Gastroesophageal sphincter (tissue), 3 donors: Measurements from ENCODE around the gene BRD3.

Source experiments
- CTCF ChIP-seq, 4 experiments: fragments of 200-600 bp in 2 of 4; fragments of 450-650 bp in 2 of 4; sonication (generic) in 1 of 4; IDR thresholded peaks; one replicate each; pipeline ENCODE4 v1.5.1; 2017 to 2019; ENCODE audit warnings: antibody characterized with exemption in 4 of 4, mild to moderate bottlenecking in 2 of 4, moderate library complexity in 2 of 4
- EP300 ChIP-seq: sonication (generic); formaldehyde crosslinking; IDR thresholded peaks from one replicate; pipeline ENCODE4 v1.6.1; 2017; ENCODE audit warnings: antibody characterized with exemption, mild to moderate bottlenecking
- POLR2A ChIP-seq, 2 donors: fragments of 450-650 bp; IDR thresholded peaks; one replicate each; pipeline ENCODE4 v1.6.1; 2017; ENCODE audit warnings: antibody characterized with exemption in 2 of 2, mild to moderate bottlenecking in 2 of 2, moderate library complexity in 1 of 2
- POLR2AphosphoS5 ChIP-seq: sonication (generic); formaldehyde crosslinking; IDR thresholded peaks from one replicate; pipeline ENCODE4 v1.6.1; 2017; ENCODE audit warnings: antibody characterized with exemption

GRCh38 chr9:134034215-134035040, 33.4 kb downstream of the BRD3 start:
- TF ChIP-seq EP300 (no peak), CTCF (IDR thresholded peaks at IDR 0.05) (no peak), POLR2A (IDR thresholded peaks at IDR 0.05) (no peak), POLR2AphosphoS5 (no peak)
